ENCODE results near the gene RNF220. TPM values are rescaled to one million over a fixed set of nuclear protein-coding genes. Genes with fewer than 3 reads are reported as not detected.

RNF220 gene
- total RNA-seq, 1 experiment from 2014 or later: 66.6 TPM

- ChIA-PET POLR2A (ENCODE audit: unreplicated experiment) (no interaction called here), CTCF (no interaction called here)
- Histone ChIP-seq H3K9ac (ENCODE audit: low read length) (no peak overlapping the region), H3K9me3 (ENCODE audit: low read length) (no peaks in the 10 kb centered on the region), H3K4me2 (ENCODE audit: low read length) (no peak overlapping the region), H3F3A (ENCODE audit: low read length, unreplicated experiment) (peaks cover 3% of the 10 kb centered on the region), H4K20me1 (ENCODE audit: low read length) (no peaks in the 10 kb centered on the region), H3K9me2 (replicated peaks; ENCODE audit: low read length) (no peaks in the 10 kb centered on the region), H2AFZ (ENCODE audit: low read length) (no peak overlapping the region), H3K4me3 (ENCODE audit: low read length) (no peak overlapping the region), H3K36me3 (ENCODE audit: low read depth, low read length) (no peaks in the 10 kb centered on the region), H3K27ac (ENCODE audit: low read length) (no peak overlapping the region), H3K79me2 (ENCODE audit: low read length) (no peaks in the 10 kb centered on the region), H3K27me3 (ENCODE audit: low read length) (0 out of 2 replicates have a peak, but pooled peaks cover 4% of the 10 kb centered on the region), H3K4me1 (ENCODE audit: insufficient read depth, low read length) (peaks cover 32% of the 10 kb centered on the region)
- ATAC-seq: no peak
- BruUV-seq (replicated peaks): no TSS peak
- TF ChIP-seq EZH2 (IDR thresholded peaks at IDR 0.05; ENCODE audit: low read length, unreplicated experiment) (no peak), EZH2phosphoT487 (IDR thresholded peaks at IDR 0.05; ENCODE audit: borderline replicate concordance, low read length) (no peak), CTCF (conservative IDR thresholded peaks at IDR 0.05; ENCODE audit: low read depth, low read length) (no peak)
- no peak for DNase-seq
- intact Hi-C loops (cut with micrococcal nuclease): no loop called here
Observed at GRCh38 chr1:44602634-44603628, 197.9 kb downstream of the RNF220 start.

GRCh38 chr1:44603718-44604117, 198.7 kb downstream of the RNF220 start:
- H3K36me3 ChIP-seq (ENCODE audit: low read depth, low read length): no peaks in the 10 kb centered on the region
- H3F3A ChIP-seq (ENCODE audit: low read length, unreplicated experiment): peaks cover 3% of the 10 kb centered on the region
- 0 out of 2 replicates have a peak, but pooled peaks cover 4% of the 10 kb centered on the region for H3K27me3 ChIP-seq (ENCODE audit: low read length)
- no peaks in the 10 kb centered on the region for H3K9me2 ChIP-seq (replicated peaks; ENCODE audit: low read length)
- DNase-seq (no peak), ATAC-seq (no peak)
- CTCF ChIA-PET: no interaction called here
- H3K4me1 ChIP-seq (ENCODE audit: insufficient read depth, low read length): peaks cover 32% of the 10 kb centered on the region
- H3K4me3 ChIP-seq (ENCODE audit: low read length): no peak overlapping the region
- no peak overlapping the region for H2AFZ ChIP-seq (ENCODE audit: low read length)
- TF ChIP-seq EZH2phosphoT487 (IDR thresholded peaks at IDR 0.05; ENCODE audit: borderline replicate concordance, low read length) (no peak), EZH2 (IDR thresholded peaks at IDR 0.05; ENCODE audit: low read length, unreplicated experiment) (no peak)
- no peak overlapping the region for H3K9ac ChIP-seq (ENCODE audit: low read length)
- no peaks in the 10 kb centered on the region for H4K20me1 ChIP-seq (ENCODE audit: low read length)
- no peaks in the 10 kb centered on the region for H3K79me2 ChIP-seq (ENCODE audit: low read length)
- no peak overlapping the region for H3K27ac ChIP-seq (ENCODE audit: low read length)
- POLR2A ChIA-PET (ENCODE audit: unreplicated experiment): no interaction called here
- no peaks in the 10 kb centered on the region for H3K9me3 ChIP-seq (ENCODE audit: low read length)
- intact Hi-C loops (cut with micrococcal nuclease): no loop called here
- no peak overlapping the region for H3K4me2 ChIP-seq (ENCODE audit: low read length)
- no TSS peak for BruUV-seq (replicated peaks)

GRCh38 chr1:44604157-44604955, 199.3 kb downstream of the RNF220 start:
- no peaks in the 10 kb centered on the region for H3K36me3 ChIP-seq (ENCODE audit: low read depth, low read length)
- H3K4me3 ChIP-seq (ENCODE audit: low read length): no peak overlapping the region
- ATAC-seq (no peak), DNase-seq (no peak)
- CTCF ChIA-PET: interaction anchor here (0.6 kb wide), 1 partner anchor 557 kb away, joined by 3 read pairs; no protein-coding TSS in a partner anchor
- no peaks in the 10 kb centered on the region for H3K9me2 ChIP-seq (replicated peaks; ENCODE audit: low read length)
- H3F3A ChIP-seq (ENCODE audit: low read length, unreplicated experiment): peaks cover 3% of the 10 kb centered on the region
- intact Hi-C loops (cut with micrococcal nuclease): no loop called here
- TF ChIP-seq CTCF (conservative IDR thresholded peaks at IDR 0.05; ENCODE audit: low read depth, low read length): no peak
- no peak for TF ChIP-seq EZH2 (IDR thresholded peaks at IDR 0.05; ENCODE audit: low read length, unreplicated experiment)
- H3K27ac ChIP-seq (ENCODE audit: low read length): no peak overlapping the region
- H3K27me3 ChIP-seq (ENCODE audit: low read length): 0 out of 2 replicates have a peak, but pooled peaks cover 4% of the 10 kb centered on the region
- H3K9ac ChIP-seq (ENCODE audit: low read length): no peak overlapping the region
- no TSS peak for BruUV-seq (replicated peaks)
- peaks cover 32% of the 10 kb centered on the region for H3K4me1 ChIP-seq (ENCODE audit: insufficient read depth, low read length)
- H3K9me3 ChIP-seq (ENCODE audit: low read length): no peaks in the 10 kb centered on the region
- H4K20me1 ChIP-seq (ENCODE audit: low read length): no peaks in the 10 kb centered on the region
- H3K4me2 ChIP-seq (ENCODE audit: low read length): no peak overlapping the region
- POLR2A ChIA-PET (ENCODE audit: unreplicated experiment): no interaction called here
- H3K79me2 ChIP-seq (ENCODE audit: low read length): no peaks in the 10 kb centered on the region
- H2AFZ ChIP-seq (ENCODE audit: low read length): no peak overlapping the region
